NCI-H2029 treated with DMSO at 0.1 percent for 48 hours (cell line): ENCODE data around the gene RMI2.

Experiments used
- DNase-seq: peaks from one replicate; lab custom pipeline; 2025; lab: John Stamatoyannopoulos, UW

The RMI2 gene

GRCh38 chr16:11399261-11399831, 54.1 kb downstream of the RMI2 start:
- DNase-seq = no peak

- DNase-seq = no peak
These were observed 54.8 kb downstream of the RMI2 start for GRCh38 chr16:11400076-11400475.
